Smooth muscle cell of trachea (primary cell): Measurements from ENCODE around the gene SHMT2. TPM values are rescaled to one million over a fixed set of nuclear protein-coding genes. Genes with fewer than 3 reads are reported as not detected.

Experiments used
- total RNA-seq: library from RNA; depleted of rRNA; stranded (reverse); fragments of >200 nt; gene quantifications from 2 replicates; pipeline ENCODE4 v1.2.1, GENCODE V29; 2014

The SHMT2 gene
- 200 and 211 TPM in 2 replicates for total RNA-seq

GRCh38 chr12:57229634-57230380 lies at the start of gene SHMT2:
Gene SHMT2 (plus strand): TSS chr12:57229711. CDS start chr12:57229779, 68 bp downstream.

GRCh38 chr12:57216014-57216911 lies 13.2 kb upstream of the SHMT2 start, which contains the start of gene NXPH4:
Gene NXPH4 (plus strand): TSS chr12:57216794. CDS start chr12:57216970, 176 bp downstream.

GRCh38 chr12:57250956-57251355 lies 21.4 kb downstream of the SHMT2 start, which contains the start of gene STAC3:
Gene STAC3 (minus strand): TSS chr12:57251187. CDS start chr12:57249636, 1,551 bp downstream.

Other genes with a start within 250 kb of the SHMT2 start
- gene ZBTB39, start 223.2 kb upstream of the SHMT2 start, total RNA-seq, result 3.5 and 5.0 TPM in 2 replicates
- gene TAC3, start 213.2 kb upstream of the SHMT2 start, total RNA-seq, result 0.33 TPM in 1 of 2 replicates, not detected in the other
- gene MYO1A, start 179.6 kb upstream of the SHMT2 start, total RNA-seq, result not detected in 2 replicates
- gene NEMP1, start 150.9 kb upstream of the SHMT2 start, total RNA-seq, result 7.9 and 14.5 TPM in 2 replicates
- 45.5 and 72.9 TPM in 2 replicates for gene NAB2, start 140.6 kb upstream of the SHMT2 start, total RNA-seq
- gene STAT6, start 118.3 kb upstream of the SHMT2 start, total RNA-seq, result 111 and 149 TPM in 2 replicates
- 535 and 1,024 TPM in 2 replicates for gene LRP1, start 101.2 kb upstream of the SHMT2 start, total RNA-seq
- not detected in 2 replicates for gene LRP1-AS, start 82.1 kb upstream of the SHMT2 start, total RNA-seq
- 3.2 and 3.5 TPM in 2 replicates for gene NXPH4, start 12.9 kb upstream of the SHMT2 start, total RNA-seq
- gene STAC3, start 21.5 kb downstream of the SHMT2 start, total RNA-seq, result 1.3 TPM in 1 of 2 replicates, not detected in the other
- gene R3HDM2, start 201.3 kb downstream of the SHMT2 start, total RNA-seq, result 15.7 and 23.7 TPM in 2 replicates
- not detected in 2 replicates for gene INHBC, start 205.1 kb downstream of the SHMT2 start, total RNA-seq
- 2.6 and 3.8 TPM in 2 replicates for gene INHBE, start 225.6 kb downstream of the SHMT2 start, total RNA-seq
- gene GLI1, start 230.1 kb downstream of the SHMT2 start, total RNA-seq, result 1.2 and 1.6 TPM in 2 replicates